GM21723 (cell line): ENCODE measurements around the gene SPIN3.
"Not testable (repeated sequence)": the region's sequence is repeated elsewhere in the genome, so short reads cannot be mapped to it uniquely, and the experiment has no call there.

Experiments
- ATAC-seq: cut with Tn5 transposase; IDR thresholded peaks from one replicate; pipeline ENCODE4 v1.9.1; 2021; ENCODE audit warnings: mild to moderate bottlenecking, moderate library complexity; ENCODE audit not compliant: unreplicated experiment

SPIN3 gene

DNA sequence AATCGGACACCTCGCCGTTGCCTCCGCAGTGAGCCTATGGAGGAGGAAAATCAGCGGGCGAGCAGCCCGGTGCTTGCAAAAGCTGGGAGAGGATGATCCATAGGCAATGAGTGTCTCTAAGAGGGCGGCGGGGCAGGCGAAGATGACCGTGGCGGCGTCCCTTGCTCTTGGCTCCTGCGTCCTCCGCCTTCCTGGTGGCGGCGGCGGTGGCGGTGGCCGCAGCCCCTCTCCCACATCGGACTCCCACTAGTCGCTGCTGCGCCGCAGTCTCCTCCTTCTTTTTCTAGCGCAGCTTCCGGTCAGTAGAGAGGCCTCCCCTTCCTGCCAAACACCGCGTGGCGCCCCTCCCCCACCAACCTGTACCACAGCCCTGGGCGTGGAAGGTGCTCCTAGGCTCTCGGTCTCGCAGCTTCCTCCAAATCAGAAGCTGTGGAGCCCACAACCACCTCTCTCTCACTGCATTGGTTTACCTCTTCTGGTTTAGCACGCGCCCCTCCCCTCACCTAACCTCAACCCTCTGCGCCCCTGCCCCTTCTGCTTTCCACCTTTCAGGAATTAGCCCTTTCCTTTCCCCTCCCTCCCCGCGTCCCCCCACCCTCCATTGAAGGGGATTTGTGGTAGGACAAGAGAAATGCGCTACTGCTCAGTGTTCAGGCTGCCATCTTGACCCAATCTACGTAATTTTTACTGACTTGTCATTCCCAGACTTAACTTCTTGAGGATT is at the start of gene SPIN3:
Gene SPIN3 (minus strand): TSS at position 271 of the 724 bp plus-strand sequence. CDS start 594 bp downstream, outside the sequence.
- peak; percentile 97 for ATAC-seq

DNA sequence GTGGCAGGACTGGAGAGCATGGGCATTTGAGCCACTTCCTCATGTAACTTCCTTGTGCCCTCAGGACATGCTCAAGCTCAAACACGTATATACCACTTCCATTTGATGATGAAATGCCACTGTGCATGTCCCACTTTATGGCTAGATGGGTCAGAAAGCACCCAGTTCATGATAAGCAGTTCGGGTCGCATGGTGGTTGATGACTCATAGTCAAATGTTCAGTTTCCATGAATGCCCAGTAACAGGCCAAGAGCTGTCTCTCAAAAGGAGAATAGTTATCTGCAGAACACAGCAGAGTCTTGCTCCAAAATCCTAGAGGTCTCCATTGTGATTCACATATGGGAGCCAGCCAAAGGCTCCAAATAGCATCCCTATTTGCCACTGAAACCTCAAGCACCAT is 48.9 kb upstream of the SPIN3 start:
- ATAC-seq: no peak

DNA sequence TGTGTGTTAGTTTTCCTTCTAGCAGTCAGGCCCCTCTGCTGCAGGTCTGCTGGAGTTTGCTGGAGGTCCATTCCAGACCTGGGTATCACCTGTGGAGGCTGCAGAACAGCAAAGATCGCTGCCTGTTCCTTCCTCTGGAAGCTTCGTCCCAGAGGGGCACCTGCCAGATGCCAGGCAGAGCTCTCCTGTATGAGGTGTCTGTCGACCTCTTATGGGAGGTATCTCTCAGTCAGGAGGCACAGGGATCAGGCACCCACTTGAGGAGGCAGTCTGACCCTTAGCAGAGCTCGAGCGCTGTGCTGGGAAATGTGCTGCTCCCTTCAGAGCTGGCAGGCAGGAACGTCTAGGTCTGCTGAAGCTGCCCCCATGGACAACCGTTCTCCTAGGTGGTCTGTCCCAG is 41.9 kb upstream of the SPIN3 start:
- ATAC-seq: not testable (repeated sequence)

DNA sequence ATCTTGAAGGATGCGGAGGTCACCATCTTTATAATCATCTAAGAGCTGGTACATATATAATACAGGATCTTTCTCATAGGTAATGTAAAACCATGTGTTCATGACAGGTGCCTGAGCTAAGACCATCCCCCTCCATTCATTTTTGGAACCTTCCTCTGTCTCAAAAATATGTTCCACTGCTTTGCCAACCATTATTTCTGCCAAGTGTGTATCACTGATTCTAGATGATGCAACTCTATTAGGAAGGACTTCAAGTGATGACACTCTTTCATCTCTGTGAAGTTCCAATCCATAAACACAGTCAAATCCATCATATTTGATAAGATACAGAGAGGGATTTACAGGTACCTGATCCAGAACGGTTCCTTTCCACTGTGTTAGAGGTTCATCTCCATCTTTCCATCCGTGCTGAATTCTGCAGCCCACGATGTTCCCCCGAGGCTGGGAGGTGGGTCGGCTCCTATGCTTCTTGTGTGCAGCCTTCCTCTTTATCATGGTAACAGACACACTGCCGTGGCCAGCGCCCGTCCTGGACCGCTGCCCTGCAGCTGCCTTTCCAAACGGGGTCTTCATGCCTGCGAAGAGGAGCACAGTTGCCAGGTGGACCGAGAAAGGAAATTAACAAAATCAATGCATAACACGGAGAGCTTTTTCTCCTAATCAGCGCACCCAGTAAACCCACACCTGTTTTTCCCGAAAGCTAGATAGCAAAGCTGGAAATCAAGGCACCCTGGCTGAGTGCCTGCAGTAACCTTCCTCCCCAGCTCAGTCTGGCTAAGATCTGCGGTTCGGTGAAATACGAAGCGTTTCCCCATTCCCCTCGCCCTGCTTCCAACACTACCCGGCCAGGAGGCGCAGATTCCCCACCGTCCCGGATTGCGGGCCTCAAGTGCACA is 718 bp downstream of the SPIN3 start:
- no peak for ATAC-seq

DNA sequence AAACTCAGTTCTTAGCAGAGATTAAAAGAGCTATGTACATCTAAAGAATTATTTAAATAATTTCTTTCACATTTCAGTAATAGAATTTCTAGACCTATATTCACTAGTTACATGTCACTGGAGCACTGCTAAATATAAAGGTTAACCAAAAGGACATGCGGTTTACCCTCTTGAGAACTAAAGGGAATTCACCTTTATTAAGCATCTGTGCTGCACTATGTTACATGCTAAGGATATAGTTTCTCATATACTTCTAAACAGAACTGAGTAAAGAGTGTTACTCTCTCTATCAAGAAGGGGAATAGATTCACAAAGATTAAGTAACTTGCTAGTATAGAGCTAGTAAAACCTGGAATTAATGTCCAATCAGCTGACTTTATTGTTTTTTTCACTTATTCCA is 7.6 kb downstream of the SPIN3 start:
- ATAC-seq: no peak

DNA sequence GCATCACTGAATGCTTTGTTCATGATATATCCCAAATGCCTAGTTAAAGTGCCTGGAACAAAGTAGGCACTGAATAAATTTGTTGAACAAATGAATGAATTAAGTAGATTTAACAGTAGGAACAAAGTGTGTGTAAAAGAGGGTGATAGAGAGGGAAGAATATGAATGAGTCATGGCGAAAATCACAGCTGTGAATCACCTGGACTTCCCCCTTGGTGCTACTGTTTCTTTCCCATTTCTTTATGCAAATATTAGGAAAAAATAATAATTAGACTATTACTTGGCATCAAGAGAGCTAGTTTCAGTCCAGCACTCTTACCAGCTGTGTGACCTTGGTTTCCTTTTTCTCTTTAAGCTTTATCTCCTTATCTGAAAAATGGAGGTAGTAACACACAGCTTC is 9.2 kb downstream of the SPIN3 start:
- peak; percentile 54 for ATAC-seq

DNA sequence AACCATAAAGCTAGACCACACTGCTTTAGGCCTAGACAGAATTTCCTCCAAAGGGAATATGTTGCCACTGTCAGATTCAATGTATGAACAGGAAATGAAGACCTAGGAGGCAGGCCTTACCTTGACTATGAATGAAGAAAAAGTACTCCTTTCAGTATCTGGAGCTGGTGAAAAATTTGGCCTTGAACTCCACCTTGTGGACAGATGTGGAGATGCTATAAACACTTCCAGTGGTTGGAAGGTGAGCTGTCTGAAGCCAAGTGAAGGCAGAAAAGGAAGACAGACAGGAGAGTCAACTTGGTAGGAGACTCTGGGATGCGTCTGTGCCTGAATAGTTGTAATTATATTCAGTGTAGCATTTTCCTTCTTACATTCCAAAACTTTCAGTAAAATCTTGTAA is 17.2 kb downstream of the SPIN3 start:
- peak; percentile 92 for ATAC-seq

DNA sequence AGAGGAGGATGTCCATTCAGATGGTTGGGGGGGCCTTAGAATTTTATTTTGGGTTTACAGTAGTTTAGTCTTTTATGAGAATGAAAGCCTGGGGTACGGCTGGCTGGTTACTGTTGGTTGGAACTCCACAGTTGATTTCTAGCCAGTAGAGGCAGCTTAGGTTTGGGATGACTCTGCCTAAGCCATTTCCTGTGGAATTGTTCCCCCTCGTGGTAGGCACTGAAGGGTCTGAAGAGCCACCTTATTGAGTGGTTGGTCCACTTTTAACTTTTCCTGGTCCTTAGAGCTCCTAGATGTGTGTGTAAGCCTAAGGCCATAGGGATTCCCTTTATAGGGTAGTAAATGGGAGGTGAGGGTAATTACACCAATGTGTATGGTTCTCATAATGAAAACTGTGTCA is 19.7 kb downstream of the SPIN3 start:
- ATAC-seq: no peak

DNA sequence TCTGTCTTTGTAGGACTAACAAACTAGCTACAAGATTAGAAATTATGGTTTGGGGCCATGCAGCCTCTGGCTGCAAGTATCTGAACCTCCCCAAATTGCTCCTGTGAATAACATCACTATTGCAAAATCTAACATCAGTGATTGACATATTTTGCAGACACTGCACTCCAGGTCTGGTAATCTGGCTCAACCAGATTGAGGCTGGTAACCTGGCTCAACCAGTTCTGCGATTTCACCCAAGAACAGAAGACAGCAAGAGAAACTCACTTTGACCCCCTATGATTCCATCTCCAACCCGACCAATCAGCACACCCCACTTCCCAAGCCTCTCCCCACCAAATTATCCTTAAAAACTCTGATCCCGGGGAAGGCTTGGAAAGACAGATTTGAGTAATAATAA is 20.9 kb downstream of the SPIN3 start:
- ATAC-seq: no peak

DNA sequence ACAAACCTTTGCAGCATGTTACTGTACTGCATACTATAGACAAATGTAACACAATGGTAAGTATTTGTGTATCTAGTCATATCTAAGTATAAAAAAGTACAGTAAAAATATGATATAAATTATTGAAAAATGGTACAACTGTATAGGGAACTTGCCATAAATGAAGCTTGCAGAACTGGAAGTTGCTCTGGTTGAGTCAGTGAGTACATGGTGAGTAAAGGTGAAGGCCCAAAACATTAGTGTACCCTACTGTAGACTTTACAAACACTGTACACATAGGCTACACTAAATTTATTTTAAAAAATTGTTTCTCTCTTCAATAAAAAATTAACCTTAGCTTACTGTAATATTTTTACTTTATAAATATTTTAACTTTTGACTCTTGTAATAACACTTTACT is 25.8 kb downstream of the SPIN3 start:
- no peak for ATAC-seq

DNA sequence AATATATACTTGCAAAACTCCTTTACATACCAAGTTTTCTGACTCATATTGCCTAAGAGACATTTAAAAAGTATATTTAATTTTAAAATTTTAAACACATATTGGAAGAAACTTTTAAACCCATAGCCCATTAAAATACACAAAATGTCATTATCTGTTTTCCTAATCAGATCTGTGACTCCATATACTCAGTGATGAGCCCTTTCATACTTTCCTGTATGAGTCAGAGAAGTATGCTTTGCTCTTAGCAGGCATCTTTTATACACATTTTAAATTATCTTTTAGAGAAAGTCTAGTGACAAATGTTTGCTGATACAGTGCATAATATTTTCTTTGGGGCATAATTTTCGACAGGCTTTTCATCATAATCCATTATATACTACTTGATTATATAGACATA is 26.4 kb downstream of the SPIN3 start:
- ATAC-seq: no peak

DNA sequence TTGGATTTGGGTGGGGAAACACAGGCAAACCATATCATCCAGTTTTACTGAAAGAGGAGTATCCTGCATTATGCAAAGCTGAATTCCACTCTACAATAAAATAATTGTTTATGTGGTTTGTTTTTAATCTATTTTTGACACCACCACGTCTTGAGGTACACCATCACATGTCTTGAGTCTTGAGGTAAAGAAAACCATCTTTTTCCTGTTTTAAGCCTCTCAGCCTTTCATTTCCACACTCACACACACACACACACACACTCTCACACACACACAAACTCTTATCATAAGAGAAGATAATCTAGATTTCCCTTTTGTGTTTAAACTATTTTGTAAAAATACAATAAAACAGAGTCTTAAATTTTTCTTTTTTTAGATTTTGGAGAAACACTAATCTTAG is 32.0 kb downstream of the SPIN3 start:
- no peak for ATAC-seq

DNA sequence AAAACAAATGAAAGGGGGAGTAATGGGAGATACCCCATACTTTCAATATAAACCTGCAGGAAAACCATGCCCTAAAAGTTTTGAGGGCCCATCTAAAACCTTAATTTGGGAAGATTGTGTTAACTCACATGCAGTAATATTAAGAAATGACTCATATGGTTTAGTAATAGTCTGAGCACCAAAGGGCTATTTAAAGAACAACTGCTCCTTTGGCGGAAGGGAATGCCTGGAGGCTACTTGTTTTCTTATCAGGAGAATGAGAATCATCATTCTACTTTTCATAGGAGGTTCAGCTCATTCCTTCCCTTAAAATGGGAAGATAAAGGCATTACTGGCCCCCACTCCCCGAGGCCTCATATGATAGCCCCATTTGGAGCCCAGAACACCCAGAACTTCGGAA is 47.6 kb downstream of the SPIN3 start:
- ATAC-seq: no peak

DNA sequence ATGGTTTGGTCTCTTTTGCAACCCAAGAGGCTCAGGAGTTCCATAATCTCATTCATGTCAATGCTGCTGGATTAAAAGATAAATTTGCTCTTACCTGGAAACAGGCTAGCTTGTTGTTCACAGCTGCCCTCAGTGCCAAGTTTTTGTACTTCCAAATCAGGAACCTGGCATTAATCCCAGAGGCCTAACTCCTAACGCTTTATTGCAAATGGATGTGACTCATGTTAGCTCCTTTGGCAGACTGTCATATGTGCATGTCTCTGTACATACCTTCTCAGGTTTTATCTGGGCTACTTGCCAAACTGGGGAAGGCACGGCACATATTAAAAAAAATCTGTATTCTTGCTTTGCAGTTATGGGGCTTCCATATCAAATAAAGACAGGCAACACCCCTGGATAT is 49.1 kb downstream of the SPIN3 start:
- not testable (repeated sequence) for ATAC-seq

DNA sequence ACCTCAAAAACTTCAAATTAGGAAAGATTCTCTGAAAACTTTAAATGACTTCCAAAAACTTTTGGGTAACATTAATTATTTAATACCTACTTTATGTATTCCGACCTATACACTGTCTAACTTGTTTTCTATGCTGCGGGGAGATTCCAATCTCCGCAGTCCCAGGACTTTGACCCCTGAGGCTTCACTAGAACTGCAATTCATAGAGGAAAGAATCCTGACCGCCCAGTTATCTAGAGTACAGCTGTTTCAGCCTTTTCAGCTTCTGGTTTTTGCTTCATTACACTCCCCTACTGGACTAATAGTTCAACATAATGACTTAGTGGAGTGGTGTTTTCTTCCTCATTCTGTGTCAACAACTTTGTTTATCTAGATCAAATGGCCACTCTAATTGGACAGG is 50.1 kb downstream of the SPIN3 start:
- ATAC-seq: not testable (repeated sequence)

DNA sequence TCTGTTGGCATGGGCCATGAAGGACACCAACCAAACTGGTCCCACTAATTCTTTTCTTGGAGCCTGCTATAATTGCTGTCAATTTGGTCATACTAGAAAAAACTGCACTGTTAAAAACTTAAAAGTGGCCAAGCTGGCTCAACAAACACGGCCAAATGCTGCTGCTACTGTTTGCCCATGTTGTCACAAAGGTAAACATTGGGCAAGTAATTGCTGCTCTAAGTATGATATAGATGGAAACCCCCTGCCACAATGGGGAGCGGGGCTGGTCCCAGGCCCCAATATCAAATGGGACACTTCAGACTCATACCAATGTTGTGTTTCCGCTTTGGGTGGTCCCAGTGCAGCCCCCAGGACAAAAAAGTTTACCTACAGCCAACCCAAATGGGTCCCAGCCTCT is 52.1 kb downstream of the SPIN3 start:
- no peak for ATAC-seq
